ENCODE data around the gene STX5. TPM values are rescaled to one million over a fixed set of nuclear protein-coding genes. Genes with fewer than 3 reads are reported as not detected.
A peak's percentile ranks its signal among the peaks of the same experiment; 100 is the strongest.

STX5 gene
- total and polyA plus RNA-seq, 11 donors, result 8.6 to 36.1 (median 18.9) TPM

GRCh38 chr11:62839050-62839945 is 7.4 kb upstream of the STX5 start, which contains the start of gene WDR74:
Gene WDR74 (minus strand): TSS chr11:62839590. CDS start chr11:62839570, 20 bp downstream.
- H3K9me3 ChIP-seq, result no peaks in the 10 kb centered on the region
- H3K27ac ChIP-seq, result peak within 1 kb of the TSS; percentile 82 to 99 (median 96)
- peak within 1 kb of the TSS; percentile 66 to 98 (median 84) for H3K4me3 ChIP-seq
- intact Hi-C loops (cut with DNase I), result loop anchor here in 2 of 10 donors (2.0 to 5.0 kb wide), 2 partner anchors 34 to 47 kb away; partner anchors contain the start of genes NXF1 (in 1 of the 2) and TMEM223 (in 1 of the 2)
- no peaks in the 10 kb centered on the region for H3K27me3 ChIP-seq
- TF ChIP-seq POLR2A (IDR thresholded peaks at IDR 0.05) (peak; percentile 37 to 73), CTCF (IDR thresholded peaks at IDR 0.05) (no peak)
- H3K36me3 ChIP-seq, result peaks cover 0 to 36% (median 26%) of the 10 kb centered on the region in 9 donors
- ATAC-seq (peak; percentile 70 to 79 (median 77)), DNase-seq (peak; percentile 92 to 95 (median 94))
- peaks cover 5 to 33% (median 17%) of the 10 kb centered on the region in 12 donors for H3K4me1 ChIP-seq
- WGBS, 4 donors, result 0% methylated on average over 48 to 62 of the region's 62 CpGs

GRCh38 chr11:62835336-62835735 is 3.5 kb upstream of the STX5 start:
- no peak overlapping the region for H3K27ac ChIP-seq
- 82 to 87% (median 85%) methylated on average over 8 of the region's 8 CpGs for WGBS, 4 donors
- H3K36me3 ChIP-seq, result peaks cover 0 to 46% (median 34%) of the 10 kb centered on the region in 9 donors
- no peak for TF ChIP-seq POLR2A (IDR thresholded peaks at IDR 0.05)
- no peak for TF ChIP-seq CTCF (IDR thresholded peaks at IDR 0.05)
- no peak for DNase-seq
- intact Hi-C loops (cut with DNase I), result loop anchor here in 1 of 10 donors (5.0 kb wide), 1 partner anchor 43 kb away; the partner anchor contains the start of gene TMEM223
- no peak for ATAC-seq
- no peaks in the 10 kb centered on the region for H3K9me3 ChIP-seq
- H3K4me3 ChIP-seq, result no peak overlapping the region
- H3K4me1 ChIP-seq, result peaks cover 6 to 40% (median 24%) of the 10 kb centered on the region in 12 donors
- H3K27me3 ChIP-seq, result no peaks in the 10 kb centered on the region

GRCh38 chr11:62832336-62833234 is 734 bp upstream of the STX5 start, which contains the start of gene TEX54:
Gene TEX54 (minus strand): TSS chr11:62832841.
- Histone ChIP-seq H3K36me3 (peaks cover 0 to 66% (median 53%) of the 10 kb centered on the region in 9 donors), H3K4me1 (peaks cover 10 to 42% (median 29%) of the 10 kb centered on the region in 12 donors), H3K9me3 (no peaks in the 10 kb centered on the region), H3K27me3 (no peaks in the 10 kb centered on the region), H3K4me3 (peak within 1 kb of the TSS; percentile 53 to 99 (median 93)), H3K27ac (peak within 1 kb of the TSS; percentile 87 to 98 (median 95))
- 6 to 16% (median 12%) methylated on average over 28 to 40 of the region's 40 CpGs for WGBS, 4 donors
- ATAC-seq (peak in 3 of 4 donors; percentile 1 to 5 (median 1)), DNase-seq (peak in 4 of 5 donors; percentile 22 to 46 (median 36))
- TF ChIP-seq CTCF (IDR thresholded peaks at IDR 0.05) (no peak), POLR2A (IDR thresholded peaks at IDR 0.05) (no peak)
- intact Hi-C loops (cut with DNase I), result loop anchor here in 6 of 10 donors (2.0 to 5.0 kb wide), 3 partner anchors 40 to 46 kb away; partner anchors contain the start of genes TMEM223 (in 5 of the 6) and TMEM179B (in 1 of the 6)
